ENCODE data around the gene FZD4. TPM values are rescaled to one million over a fixed set of nuclear protein-coding genes. Genes with fewer than 3 reads are reported as not detected.

The FZD4 gene
- total RNA-seq, 1 experiment from 2014 or later: 4.4 TPM

GRCh38 chr11:86906198-86906597 is 49.0 kb downstream of the FZD4 start:
- no peak for TF ChIP-seq YY1 (IDR thresholded peaks at IDR 0.05; ENCODE audit: extremely low read depth, insufficient replicate concordance, low read depth, low read length)
- no peak for TF ChIP-seq CEBPB (IDR thresholded peaks at IDR 0.05; ENCODE audit: low read depth)
- TF ChIP-seq MAX (IDR thresholded peaks at IDR 0.05): no peak
- TF ChIP-seq CTCF (IDR thresholded peaks at IDR 0.05 in 2 of 3, conservative IDR thresholded peaks at IDR 0.05 in 1 of 3; ENCODE audit: borderline replicate concordance in 1 of 3, insufficient read depth in 1 of 3, low read depth in 2 of 3, low read length in 2 of 3): no peak
- TF ChIP-seq SP1 (IDR thresholded peaks at IDR 0.05; ENCODE audit: low read depth): no peak
- no peak for TF ChIP-seq ATF3 (IDR thresholded peaks at IDR 0.05)
- no peak for TF ChIP-seq FOSL1 (IDR thresholded peaks at IDR 0.05; ENCODE audit: low read depth)
- TF ChIP-seq ZNF274 (IDR thresholded peaks at IDR 0.05; ENCODE audit: low read depth, low read length): no peak
- ChIA-PET POLR2A (no interaction called here), CTCF (no interaction called here), RAD21 (ENCODE audit: low non-redundant PET in 1 of 2, low total read pairs in 2 of 2, uncharacterized antibody in 2 of 2, unreplicated experiment in 2 of 2) (no interaction called here)
- H3K4me1 ChIP-seq (ENCODE audit: control insufficient read depth in 1 of 2, insufficient read depth in 2 of 2, low read length in 2 of 2): no peaks in the 10 kb centered on the region
- intact Hi-C loops (cut with micrococcal nuclease): no loop called here
- H4K20me1 ChIP-seq (ENCODE audit: insufficient read depth): no peaks in the 10 kb centered on the region
- no TSS peak for BruUV-seq (replicated peaks)
- H3K9ac ChIP-seq (ENCODE audit: low read length): no peak overlapping the region
- H3K4me3 ChIP-seq (replicated peaks in 1 of 2; ENCODE audit: low read depth in 1 of 2, low read length in 2 of 2): no peak overlapping the region
- no peaks in the 10 kb centered on the region for H3K36me3 ChIP-seq (ENCODE audit: control insufficient read depth in 1 of 2, insufficient read depth in 2 of 2, low read length in 2 of 2)
- 0 out of 2 replicates have a peak, but pooled peaks cover 7% of the 10 kb centered on the region for H3K9me2 ChIP-seq (ENCODE audit: insufficient read depth)
- DNase-seq (ENCODE audit: low read depth, low spot score): no peak
- H2AFZ ChIP-seq (ENCODE audit: low read depth, low read length, poor library complexity, severe bottlenecking): no peak overlapping the region
- no peak overlapping the region for H3K27ac ChIP-seq (ENCODE audit: low read depth, low read length)
- H3K9me3 ChIP-seq (ENCODE audit: control insufficient read depth in 1 of 2, insufficient read depth in 1 of 2, low read depth in 1 of 2, low read length in 2 of 2): no peaks in the 10 kb centered on the region
- H3K79me2 ChIP-seq (ENCODE audit: insufficient read depth, low read length): no peaks in the 10 kb centered on the region
- H3K4me2 ChIP-seq (ENCODE audit: low read length): no peak overlapping the region
- ATAC-seq: no peak
- no peaks in the 10 kb centered on the region for H3K27me3 ChIP-seq (ENCODE audit: insufficient read depth, low read length)

- H3K9ac ChIP-seq (ENCODE audit: low read length): no peak overlapping the region
- H3K4me2 ChIP-seq (ENCODE audit: low read length): no peak overlapping the region
- no peak overlapping the region for H2AFZ ChIP-seq (ENCODE audit: low read depth, low read length, poor library complexity, severe bottlenecking)
- POLR2A ChIA-PET: no interaction called here
- H3K36me3 ChIP-seq (ENCODE audit: control insufficient read depth in 1 of 2, insufficient read depth in 2 of 2, low read length in 2 of 2): no peaks in the 10 kb centered on the region
- ATAC-seq: no peak
- no peaks in the 10 kb centered on the region for H3K27me3 ChIP-seq (ENCODE audit: insufficient read depth, low read length)
- intact Hi-C loops (cut with micrococcal nuclease): no loop called here
- no peaks in the 10 kb centered on the region for H4K20me1 ChIP-seq (ENCODE audit: insufficient read depth)
- CTCF ChIA-PET: no interaction called here
- no peaks in the 10 kb centered on the region for H3K79me2 ChIP-seq (ENCODE audit: insufficient read depth, low read length)
- no peaks in the 10 kb centered on the region for H3K4me1 ChIP-seq (ENCODE audit: control insufficient read depth in 1 of 2, insufficient read depth in 2 of 2, low read length in 2 of 2)
- no peak overlapping the region for H3K27ac ChIP-seq (ENCODE audit: low read depth, low read length)
- H3K9me2 ChIP-seq (ENCODE audit: insufficient read depth): 0 out of 2 replicates have a peak, but pooled peaks cover 7% of the 10 kb centered on the region
- no peak for DNase-seq (ENCODE audit: low read depth, low spot score)
- no TSS peak for BruUV-seq (replicated peaks)
- H3K9me3 ChIP-seq (ENCODE audit: control insufficient read depth in 1 of 2, insufficient read depth in 1 of 2, low read depth in 1 of 2, low read length in 2 of 2): no peaks in the 10 kb centered on the region
- RAD21 ChIA-PET (ENCODE audit: low non-redundant PET in 1 of 2, low total read pairs in 2 of 2, uncharacterized antibody in 2 of 2, unreplicated experiment in 2 of 2): no interaction called here
- no peak overlapping the region for H3K4me3 ChIP-seq (replicated peaks in 1 of 2; ENCODE audit: low read depth in 1 of 2, low read length in 2 of 2)
- TF ChIP-seq REST (IDR thresholded peaks at IDR 0.05; ENCODE audit: low read depth) (no peak), EZH2 (IDR thresholded peaks at IDR 0.05) (no peak), EGR1 (IDR thresholded peaks at IDR 0.05; ENCODE audit: low read depth) (no peak), JUND (IDR thresholded peaks at IDR 0.05) (no peak), RAD21 (IDR thresholded peaks at IDR 0.05; ENCODE audit: low read depth) (no peak), ZBTB33 (IDR thresholded peaks at IDR 0.05; ENCODE audit: extremely low read depth, insufficient replicate concordance, low read length) (no peak)
Measured at GRCh38 chr11:86905252-86905651, 49.9 kb downstream of the FZD4 start.
